HG03571 (cell line): ENCODE data around the gene PTH1R.

Source experiments
- ATAC-seq: cut with Tn5 transposase; IDR thresholded peaks from one replicate; pipeline ENCODE4 v1.9.1; 2021; ENCODE audit not compliant: unreplicated experiment

The PTH1R gene

DNA sequence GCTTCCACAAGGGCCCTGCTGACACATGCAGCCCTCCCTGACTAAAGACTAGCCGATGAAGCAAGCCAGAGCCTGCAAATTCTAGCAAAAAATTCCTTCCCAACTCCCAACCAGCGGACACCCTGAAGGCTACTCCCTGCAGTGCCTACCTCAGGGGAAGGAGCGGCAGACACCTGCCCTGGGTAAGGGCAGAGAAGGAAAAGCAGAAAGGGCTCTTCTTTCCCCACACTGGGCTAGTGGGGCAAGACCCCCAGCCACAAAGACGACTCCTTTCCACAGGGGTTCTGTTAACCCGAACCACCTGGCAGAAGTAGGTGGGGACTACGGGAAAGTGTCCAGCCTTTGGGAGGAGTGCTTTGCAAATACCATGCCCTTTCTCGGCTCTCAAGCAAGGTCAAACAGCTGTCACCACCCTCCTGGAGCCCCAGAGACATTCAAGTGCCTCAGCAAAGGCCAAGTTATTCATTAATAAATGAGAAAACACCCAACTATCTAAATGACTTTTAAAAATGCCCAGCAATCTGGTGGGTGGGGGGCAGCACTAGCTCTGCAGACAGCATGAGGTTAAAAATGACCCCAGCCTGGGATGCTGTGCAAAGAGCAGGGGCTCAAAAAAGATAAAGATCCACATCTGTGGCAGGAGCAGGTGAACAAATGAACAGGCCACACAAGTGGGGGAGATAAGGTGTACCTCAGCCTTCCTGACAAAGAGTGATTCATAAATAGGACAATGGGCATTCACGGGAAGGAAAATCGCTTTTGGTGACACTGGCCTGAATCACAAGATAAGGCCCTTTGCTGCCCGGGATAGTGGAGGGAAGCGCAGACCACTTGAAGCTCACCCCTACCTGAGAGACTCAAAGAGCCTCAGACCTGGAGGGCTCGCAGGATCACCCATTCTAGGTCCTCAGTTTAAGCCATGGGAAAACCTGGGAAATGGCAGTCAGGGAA lies 66.0 kb downstream of the PTH1R start:
- no peak for ATAC-seq

DNA sequence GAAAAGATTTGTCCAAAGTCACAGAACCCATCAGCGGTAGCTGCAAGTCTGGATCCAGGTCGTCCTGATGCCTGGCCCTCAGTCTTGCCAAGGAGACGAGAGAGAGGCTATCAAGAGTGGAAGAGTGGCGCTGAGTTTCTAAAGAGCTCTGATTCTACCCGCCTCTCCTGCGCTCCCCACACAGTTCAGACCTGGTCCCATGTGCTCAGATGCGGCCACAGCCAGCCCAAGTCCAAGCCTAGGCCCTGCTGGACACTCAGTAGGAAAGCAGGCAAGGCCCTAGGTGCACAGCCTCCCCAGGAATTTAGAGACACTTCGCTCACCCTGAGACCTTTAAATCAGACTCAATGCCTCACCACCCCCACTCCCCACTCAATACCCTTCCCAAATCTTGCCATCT lies 66.7 kb downstream of the PTH1R start:
- no peak for ATAC-seq

DNA sequence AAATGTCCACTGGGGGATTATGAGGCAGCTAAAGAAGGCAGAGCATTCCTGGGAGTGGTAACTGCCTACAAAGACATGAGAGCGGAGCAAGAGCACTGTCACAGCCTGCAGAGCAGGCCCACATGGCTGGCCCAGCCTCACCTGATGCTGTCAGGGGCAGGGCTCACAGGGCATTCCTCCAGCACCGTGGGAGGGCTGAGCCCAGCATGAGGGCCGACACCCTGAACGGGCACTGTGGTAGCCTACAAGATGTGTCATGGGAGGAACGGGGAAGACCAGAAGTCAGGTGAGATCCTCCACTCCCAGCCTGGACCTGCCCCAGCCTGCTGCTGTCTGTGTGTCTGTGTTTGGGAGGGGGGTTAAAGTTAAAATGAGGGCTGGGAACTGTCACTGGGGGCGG lies 68.9 kb downstream of the PTH1R start:
- ATAC-seq = no peak

DNA sequence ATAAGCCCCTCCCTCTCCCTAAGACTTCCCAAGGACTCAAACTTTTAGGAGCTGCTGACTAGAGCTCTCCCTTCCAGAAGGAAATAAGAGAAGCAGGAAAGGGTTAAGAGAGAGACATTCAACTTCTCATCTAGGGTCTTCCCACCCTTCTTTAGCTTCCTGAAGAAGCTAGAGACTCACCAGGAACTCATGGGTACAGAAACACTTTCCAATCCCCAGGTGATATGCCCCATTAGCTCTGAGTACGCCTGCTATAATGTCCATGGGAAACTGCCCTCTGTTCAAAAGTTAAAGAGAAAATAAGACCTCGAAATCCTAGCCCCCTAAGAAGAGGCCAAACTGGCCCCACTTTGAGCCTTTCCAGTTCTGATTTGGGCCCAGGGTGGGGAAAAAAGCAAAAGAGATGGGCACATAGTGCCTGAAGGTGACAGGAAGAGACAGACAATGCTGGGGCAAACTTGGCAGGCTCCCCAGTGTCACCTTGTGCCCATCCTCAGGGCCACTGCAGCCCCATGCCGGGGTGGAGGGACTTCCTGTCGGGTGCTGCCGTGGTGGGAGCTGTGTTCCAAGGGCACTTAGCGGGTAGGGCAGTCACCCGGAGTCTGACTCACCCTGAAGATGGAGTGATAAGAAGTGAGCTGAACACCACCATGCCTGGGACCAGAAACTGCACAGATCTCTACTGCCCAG lies 69.5 kb downstream of the PTH1R start:
- no peak for ATAC-seq

DNA sequence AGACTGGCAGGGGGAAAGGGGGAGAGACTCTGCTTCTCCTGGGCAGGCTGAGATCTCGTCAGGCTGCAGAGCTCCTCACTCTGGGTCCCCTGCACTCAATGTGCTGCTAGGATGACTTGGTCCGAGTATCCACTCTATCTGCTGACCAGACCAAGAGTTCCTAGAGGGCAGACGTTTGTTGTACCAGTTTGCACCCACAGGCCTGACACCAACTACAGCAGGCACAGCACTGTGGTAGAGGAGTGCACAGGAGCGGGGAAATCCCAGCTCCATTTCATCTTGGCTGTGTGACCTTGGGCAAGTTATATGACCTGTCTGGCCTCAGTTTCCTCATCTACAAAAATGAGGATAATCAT lies 70.0 kb downstream of the PTH1R start:
- ATAC-seq = no peak

DNA sequence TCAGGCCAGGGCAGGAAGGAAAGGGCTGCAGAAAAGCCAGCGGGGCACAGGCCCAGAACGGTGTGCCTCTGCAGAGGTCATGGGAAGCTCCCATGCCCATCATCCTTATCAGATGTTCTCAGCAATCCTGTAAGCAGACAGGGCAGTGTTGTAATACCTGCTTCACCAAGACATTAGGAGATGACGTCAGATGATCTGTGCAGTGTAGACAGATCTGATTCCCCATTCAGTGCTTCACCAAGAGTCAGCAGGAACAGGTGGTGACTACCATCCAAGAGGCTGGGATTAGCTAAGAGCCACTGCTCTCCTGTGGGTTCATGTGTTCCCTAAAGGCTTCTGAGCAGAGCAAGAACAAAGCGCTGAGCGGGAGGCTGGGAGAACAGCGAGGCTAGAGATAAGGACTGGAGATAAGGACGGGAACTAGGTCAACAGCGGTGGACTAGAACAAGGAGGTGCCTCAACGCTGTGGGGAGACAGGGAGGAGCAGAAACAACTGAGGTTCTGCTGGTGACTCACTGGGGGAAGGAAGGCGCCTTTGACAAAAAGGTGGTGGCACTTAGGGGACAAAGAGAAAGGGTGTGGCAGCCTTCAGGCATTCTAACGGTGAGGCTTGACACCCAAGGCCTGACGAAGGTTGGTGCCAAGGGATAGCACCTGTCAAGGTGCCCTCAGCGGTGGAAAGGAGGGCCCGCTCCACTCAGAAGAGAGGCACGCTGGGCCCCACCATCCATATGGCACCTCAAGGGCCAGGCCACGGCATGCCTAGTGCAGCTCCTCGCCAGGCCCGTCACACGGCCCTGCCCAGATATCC lies 70.7 kb downstream of the PTH1R start:
- no peak for ATAC-seq

DNA sequence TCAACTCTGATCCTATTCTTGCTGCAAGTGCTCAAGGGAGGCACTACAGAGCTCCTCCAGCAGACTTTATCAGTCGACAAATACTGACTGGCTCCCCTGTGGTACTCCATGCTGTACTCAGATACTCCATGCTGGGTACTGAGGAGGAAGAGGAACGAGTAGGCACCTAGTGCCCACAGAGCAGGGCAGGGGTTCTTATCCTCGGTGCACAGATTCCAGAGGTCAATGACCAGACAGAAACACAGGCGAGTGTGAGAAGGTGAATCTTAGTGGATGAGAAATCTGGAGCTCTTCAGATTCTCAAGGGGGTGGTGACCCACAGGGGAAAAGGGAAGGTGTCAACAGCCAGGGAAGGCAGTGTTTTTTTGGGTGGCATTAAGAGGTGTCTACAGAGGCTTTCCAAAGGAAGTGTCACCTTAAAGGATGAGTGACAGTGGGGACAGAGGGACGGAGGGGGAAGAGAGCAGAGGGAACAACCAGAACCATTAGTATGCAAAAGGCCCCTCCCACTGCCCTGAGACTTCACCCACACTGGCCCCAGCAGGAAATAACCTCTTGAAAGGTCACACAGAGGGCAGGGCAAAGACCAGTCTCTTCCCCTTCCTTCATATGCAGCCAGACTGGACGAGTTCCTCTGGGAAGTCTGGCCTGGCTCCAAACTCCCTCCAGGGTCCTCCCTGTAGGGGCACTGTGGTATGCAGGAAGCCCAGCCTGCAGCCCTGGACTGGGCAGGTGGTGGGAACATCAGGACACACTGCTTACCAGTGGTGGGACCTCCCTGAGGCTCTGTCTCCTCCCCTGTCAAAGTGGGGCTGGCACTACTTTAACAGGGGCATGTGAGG lies 71.5 kb downstream of the PTH1R start:
- no peak for ATAC-seq

DNA sequence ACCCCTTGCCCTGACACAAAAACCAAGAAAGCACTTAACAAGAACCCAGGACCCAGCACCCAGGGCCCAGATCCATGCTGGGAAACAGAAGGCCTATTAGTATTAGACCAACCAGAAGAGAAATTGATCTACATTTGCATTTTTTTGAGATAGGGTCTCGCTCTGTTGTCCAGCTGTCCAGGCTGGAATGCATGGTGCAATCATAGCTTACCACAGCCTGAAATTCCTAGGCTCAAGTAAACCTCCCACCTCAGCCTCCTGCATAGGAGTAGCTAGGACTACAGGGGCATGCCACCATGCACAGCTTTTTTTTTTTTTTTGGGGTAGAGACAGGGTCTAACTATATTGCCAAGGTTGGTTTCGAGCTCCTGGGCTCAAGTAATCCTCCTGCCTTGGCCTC lies 72.7 kb downstream of the PTH1R start:
- no peak for ATAC-seq

DNA sequence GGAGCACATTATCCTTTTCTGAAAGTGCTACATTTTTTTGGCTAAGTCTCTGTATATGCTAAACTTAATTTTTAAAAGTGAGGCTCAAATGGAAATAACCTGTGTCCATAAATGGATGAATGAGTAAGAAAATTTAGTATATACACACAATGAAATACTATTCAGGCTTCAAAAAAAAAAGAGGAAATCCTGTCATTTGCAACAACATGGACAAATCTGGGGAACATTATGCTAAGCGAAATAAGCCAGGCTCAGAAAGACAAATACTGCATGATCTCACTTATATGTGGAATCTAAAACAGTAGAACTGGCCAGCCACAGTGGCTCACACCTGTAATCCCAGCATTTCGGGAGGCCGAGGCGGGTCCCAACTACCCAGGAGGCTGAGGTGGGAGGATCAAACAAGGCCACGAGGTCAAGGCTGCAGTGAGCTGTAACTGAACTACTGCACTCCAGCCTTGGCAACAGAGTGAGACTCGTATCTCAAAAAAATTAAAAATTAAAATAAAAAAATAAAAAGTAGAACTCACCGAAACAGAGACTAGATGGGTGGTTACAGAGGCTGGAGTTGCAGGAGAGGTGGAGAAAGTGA lies 73.2 kb downstream of the PTH1R start:
- ATAC-seq = no peak

DNA sequence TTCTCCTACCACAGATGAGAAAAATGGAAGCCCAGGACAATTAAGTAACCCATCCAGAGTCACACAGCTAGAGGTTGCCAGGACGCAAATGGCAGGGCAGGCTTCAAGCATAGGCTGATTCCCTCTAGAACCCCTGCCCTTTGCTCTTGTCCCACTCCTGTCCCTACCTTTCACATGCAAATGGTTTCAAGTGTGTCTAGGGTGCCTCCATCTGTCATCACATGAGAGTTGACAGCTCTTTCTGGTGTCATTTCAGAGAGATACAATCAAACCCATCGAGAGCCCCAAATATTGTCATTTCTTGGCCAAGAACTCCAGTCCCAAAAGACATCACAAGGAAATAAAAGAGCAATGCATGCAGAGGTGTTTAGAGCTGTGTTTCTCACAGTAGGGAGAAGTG lies 75.3 kb downstream of the PTH1R start:
- ATAC-seq = no peak
